ENCODE measurements around the gene AKT3. TPM values are rescaled to one million over a fixed set of nuclear protein-coding genes. Genes with fewer than 3 reads are reported as not detected.
A peak's percentile ranks its signal among the peaks of the same experiment; 100 is the strongest.

The AKT3 gene
- total RNA-seq, 2 donors from 2014 or later, result 38.1 to 41.8 TPM

- DNase-seq (ENCODE audit: low spot score) (no peak), ATAC-seq (no peak)
- Mint-ChIP-seq H3K9me3 (peaks cover 3% of the 10 kb centered on the region), H3K4me1 (ENCODE audit: low read depth in 2 of 2) (peaks cover 14 to 16% of the 10 kb centered on the region in 2 donors), H3K27ac (no peak overlapping the region), H3K4me3 (no peak overlapping the region), H3K27me3 (no peaks in the 10 kb centered on the region), H3K36me3 (peaks cover 11% of the 10 kb centered on the region)
Observed at GRCh38 chr1:243520831-243521230, 329.2 kb downstream of the AKT3 start.

DNA sequence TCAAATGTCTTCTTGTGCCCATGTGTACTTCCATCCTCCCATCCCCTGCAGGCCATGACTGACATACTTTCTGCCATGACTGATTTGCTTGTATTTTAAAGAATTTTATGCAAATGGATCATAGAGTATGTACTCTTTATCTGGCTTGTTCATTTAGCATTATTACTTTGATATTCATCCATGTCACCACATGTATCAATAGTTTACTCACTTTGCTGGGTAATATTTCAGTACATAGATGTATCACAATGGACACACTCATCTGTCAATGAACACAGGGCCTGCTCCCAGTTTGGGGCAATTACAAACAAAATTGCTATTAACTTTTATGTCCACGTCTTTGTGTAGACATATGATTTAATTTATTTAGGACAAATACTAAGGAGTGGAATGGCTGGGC, 335.1 kb downstream of the AKT3 start:
- no peak overlapping the region for H3K27ac Mint-ChIP-seq
- ATAC-seq, result no peak
- H3K9me3 Mint-ChIP-seq, result no peaks in the 10 kb centered on the region
- peaks cover 20% of the 10 kb centered on the region for H3K36me3 Mint-ChIP-seq
- H3K27me3 Mint-ChIP-seq, result no peaks in the 10 kb centered on the region
- H3K4me3 Mint-ChIP-seq, result no peak overlapping the region
- DNase-seq (ENCODE audit: low spot score), result no peak
- H3K4me1 Mint-ChIP-seq (ENCODE audit: low read depth in 2 of 2), result peaks cover 15 to 23% of the 10 kb centered on the region in 2 donors

GRCh38 chr1:243513726-243514491, 336.1 kb downstream of the AKT3 start:
- Mint-ChIP-seq H3K36me3 (peaks cover 20% of the 10 kb centered on the region), H3K4me1 (ENCODE audit: low read depth in 2 of 2) (peaks cover 23 to 30% of the 10 kb centered on the region in 2 donors), H3K9me3 (no peaks in the 10 kb centered on the region), H3K27ac (no peak overlapping the region), H3K27me3 (no peaks in the 10 kb centered on the region), H3K4me3 (no peak overlapping the region)
- DNase-seq (ENCODE audit: low spot score) (no peak), ATAC-seq (no peak)

DNA sequence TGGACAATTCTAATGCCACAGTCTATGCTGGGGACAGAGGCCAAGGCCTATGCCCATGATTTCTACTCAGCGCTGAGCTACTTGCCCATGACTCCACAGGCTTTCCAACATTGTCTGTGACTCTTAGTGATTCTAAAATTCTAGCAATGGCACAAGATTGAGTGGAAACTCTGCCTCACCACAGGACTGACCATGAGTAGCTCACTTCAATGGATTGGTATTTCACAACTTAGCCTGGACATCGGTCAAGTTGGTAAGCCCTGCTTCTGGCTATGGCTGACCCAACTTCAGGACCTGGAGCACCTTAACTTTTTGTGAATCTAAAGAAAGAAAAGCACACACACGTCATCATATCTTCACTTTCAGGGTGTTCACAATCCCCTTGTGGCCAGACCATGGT, 339.1 kb downstream of the AKT3 start:
- H3K27ac Mint-ChIP-seq, result peak overlapping the region in 1 of 2 donors; percentile 34
- no peaks in the 10 kb centered on the region for H3K27me3 Mint-ChIP-seq
- H3K4me1 Mint-ChIP-seq (ENCODE audit: low read depth in 2 of 2), result peaks cover 44 to 59% of the 10 kb centered on the region in 2 donors
- no peak for DNase-seq (ENCODE audit: low spot score)
- no peak overlapping the region for H3K4me3 Mint-ChIP-seq
- ATAC-seq, result no peak
- H3K36me3 Mint-ChIP-seq, result peaks cover 15% of the 10 kb centered on the region
- no peaks in the 10 kb centered on the region for H3K9me3 Mint-ChIP-seq

DNA sequence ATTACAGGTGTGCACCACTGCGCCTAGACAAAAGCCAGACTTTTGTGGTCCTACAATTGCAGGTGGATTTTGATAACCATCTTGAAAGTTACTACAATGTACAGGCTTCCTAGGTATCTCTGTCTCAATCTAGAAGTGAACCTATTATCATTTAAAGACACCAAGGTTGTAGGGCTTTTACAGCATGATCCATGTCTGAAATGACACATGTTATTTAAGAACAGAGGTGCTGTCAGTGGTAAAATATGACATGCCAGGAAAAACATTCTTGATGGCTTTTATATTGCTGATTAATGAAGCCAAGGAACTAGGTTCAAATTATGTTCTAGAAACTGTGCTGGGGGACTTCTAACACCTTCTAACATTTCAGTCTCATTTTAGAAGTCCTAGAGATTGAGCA, 341.1 kb downstream of the AKT3 start:
- no peak for ATAC-seq
- Mint-ChIP-seq H3K4me3 (peak overlapping the region; percentile 78), H3K27ac (peak overlapping the region; percentile 69 to 75), H3K36me3 (peaks cover 20% of the 10 kb centered on the region), H3K4me1 (ENCODE audit: low read depth in 2 of 2) (peaks cover 44 to 52% of the 10 kb centered on the region in 2 donors), H3K9me3 (no peaks in the 10 kb centered on the region), H3K27me3 (no peaks in the 10 kb centered on the region)
- DNase-seq (ENCODE audit: low spot score), result no peak

DNA sequence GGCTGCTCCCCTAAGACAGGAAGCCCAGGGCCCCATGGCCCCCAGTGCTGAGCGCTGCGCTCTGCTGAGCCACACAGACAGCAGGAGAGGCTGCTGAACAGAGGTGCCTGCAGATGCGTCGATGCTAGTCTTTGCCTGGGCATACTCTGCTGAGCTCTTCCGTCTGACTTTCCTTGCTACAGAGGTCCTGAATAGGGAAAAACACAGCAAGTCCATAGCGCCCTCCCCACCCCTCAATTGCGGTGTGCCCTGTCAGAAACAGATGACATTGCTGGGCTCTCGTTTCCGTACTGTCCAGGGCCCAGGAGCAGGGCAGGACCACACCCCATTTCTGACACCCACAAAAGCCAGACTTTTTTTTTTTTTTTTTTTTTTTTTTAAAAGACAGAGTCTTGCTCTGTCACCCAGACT, 341.7 kb downstream of the AKT3 start:
- peak overlapping the region; percentile 69 to 75 for H3K27ac Mint-ChIP-seq

GRCh38 chr1:243507672-243508302, 342.3 kb downstream of the AKT3 start:
- H3K4me1 Mint-ChIP-seq (ENCODE audit: low read depth in 2 of 2), result peaks cover 40 to 52% of the 10 kb centered on the region in 2 donors
- peaks cover 20% of the 10 kb centered on the region for H3K36me3 Mint-ChIP-seq
- peak overlapping the region; percentile 69 to 78 for H3K27ac Mint-ChIP-seq
- DNase-seq (ENCODE audit: low spot score), result no peak
- H3K9me3 Mint-ChIP-seq, result no peaks in the 10 kb centered on the region
- H3K4me3 Mint-ChIP-seq, result peak overlapping the region; percentile 78
- no peaks in the 10 kb centered on the region for H3K27me3 Mint-ChIP-seq
- peak; percentile 2 to 16 for ATAC-seq

More for the DNA sequence above, 341.7 kb downstream of the AKT3 start:
- peak; percentile 70 for DNase-seq (ENCODE audit: low spot score)
- no peaks in the 10 kb centered on the region for H3K27me3 Mint-ChIP-seq
- H3K9me3 Mint-ChIP-seq, result no peaks in the 10 kb centered on the region
- peaks cover 20% of the 10 kb centered on the region for H3K36me3 Mint-ChIP-seq
- H3K4me1 Mint-ChIP-seq (ENCODE audit: low read depth in 2 of 2), result peaks cover 44 to 52% of the 10 kb centered on the region in 2 donors
- peak overlapping the region; percentile 78 for H3K4me3 Mint-ChIP-seq
- peak; percentile 87 to 93 for ATAC-seq

DNA sequence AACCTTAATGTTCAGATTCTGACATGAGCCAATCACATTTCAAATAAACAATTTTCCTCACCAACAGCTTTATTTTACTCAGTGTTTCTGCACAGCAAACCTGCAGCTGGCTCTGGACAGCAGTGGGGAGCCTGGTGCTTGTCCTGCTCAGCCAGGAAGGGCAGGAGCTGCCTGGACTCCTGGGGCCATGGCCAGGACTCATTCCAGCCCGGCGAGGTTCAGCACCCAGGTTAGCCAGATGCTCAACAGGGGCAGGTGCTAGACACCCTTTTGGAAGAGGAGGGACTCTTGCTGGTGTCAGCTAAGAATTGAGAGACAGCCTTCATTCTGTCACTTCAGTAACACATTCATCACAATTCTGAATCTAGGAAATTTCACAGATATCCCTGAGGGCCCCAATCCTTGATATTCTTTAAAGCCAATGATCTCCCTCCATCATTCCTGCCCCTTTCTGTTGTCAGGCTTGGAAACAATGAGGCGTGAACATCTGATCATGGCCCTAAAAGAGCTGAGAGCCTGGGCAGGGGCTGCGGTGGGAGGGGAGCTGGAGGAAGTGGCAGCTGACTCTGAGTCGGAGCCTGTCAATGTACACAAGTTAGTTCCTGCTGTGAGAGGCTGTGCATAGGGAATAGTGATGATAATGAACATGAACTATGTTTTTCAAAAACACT, 342.9 kb downstream of the AKT3 start:
- H3K27ac Mint-ChIP-seq, result peak overlapping the region; percentile 69 to 78
- H3K4me1 Mint-ChIP-seq (ENCODE audit: low read depth in 2 of 2), result peaks cover 39 to 45% of the 10 kb centered on the region in 2 donors

DNA sequence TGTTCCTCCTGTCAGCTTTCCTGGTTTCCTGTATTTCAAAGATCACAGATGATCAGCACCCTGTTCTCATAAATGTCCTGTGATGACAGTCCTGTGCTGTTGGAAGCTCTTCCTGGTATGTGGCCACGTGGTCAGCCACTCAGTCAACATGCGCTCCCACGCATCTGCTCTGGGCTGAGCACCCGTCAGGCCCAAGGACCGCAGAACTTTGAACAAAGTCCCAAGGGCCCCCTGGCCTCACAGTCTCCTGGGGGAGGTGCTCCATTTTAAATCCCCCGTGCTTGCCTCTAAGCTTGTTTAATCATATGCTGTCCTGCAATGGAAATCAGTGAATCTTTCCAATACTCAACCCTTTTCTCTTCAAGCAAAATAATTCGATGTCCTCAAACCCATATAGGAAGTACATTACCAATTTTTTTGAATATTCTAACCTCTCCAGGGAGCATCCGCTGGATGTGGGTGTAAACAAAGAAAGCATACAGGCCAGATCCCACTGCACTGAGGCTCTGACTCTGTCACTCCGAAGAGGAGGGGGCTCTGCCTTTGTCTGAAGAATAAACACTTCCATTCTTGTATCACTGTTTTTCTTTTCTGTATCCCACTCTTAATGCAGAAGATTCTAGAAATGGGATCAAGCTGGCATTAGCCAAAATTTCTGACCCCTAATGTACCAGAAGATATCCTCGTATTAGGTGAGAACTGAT, 343.9 kb downstream of the AKT3 start:
- H3K9me3 Mint-ChIP-seq, result no peaks in the 10 kb centered on the region
- H3K36me3 Mint-ChIP-seq, result peaks cover 13% of the 10 kb centered on the region
- DNase-seq (ENCODE audit: low spot score) (no peak), ATAC-seq (peak in 1 of 2 donors; percentile 54)
- no peaks in the 10 kb centered on the region for H3K27me3 Mint-ChIP-seq
- H3K4me1 Mint-ChIP-seq (ENCODE audit: low read depth in 2 of 2), result peaks cover 39 to 45% of the 10 kb centered on the region in 2 donors
- H3K4me3 Mint-ChIP-seq, result peak overlapping the region; percentile 11
- peak overlapping the region; percentile 43 to 78 for H3K27ac Mint-ChIP-seq

More for the DNA sequence above, 342.9 kb downstream of the AKT3 start:
- Mint-ChIP-seq H3K36me3 (peaks cover 20% of the 10 kb centered on the region), H3K9me3 (no peaks in the 10 kb centered on the region), H3K4me3 (peak overlapping the region; percentile 78), H3K27me3 (no peaks in the 10 kb centered on the region)
- DNase-seq (ENCODE audit: low spot score) (no peak), ATAC-seq (no peak)

DNA sequence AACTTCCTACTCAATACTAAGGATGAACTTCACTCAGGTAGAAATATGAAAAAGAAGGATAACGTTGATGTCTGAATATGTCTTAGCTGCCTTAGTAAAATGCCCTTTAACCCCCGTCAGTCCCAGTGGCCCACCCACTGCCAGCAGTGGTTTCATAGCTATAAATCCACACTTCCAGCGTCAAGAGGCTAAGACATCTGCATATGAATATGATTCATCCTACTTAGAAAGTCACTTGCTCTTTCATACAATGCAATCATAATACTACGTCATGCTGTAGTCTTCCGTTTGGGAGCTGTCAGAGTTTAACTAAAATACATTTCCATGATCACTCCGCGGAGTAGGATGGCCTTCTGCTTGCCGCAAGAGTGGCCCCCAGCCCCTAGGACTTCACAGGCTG, 346.9 kb downstream of the AKT3 start:
- Mint-ChIP-seq H3K36me3 (peaks cover 5% of the 10 kb centered on the region), H3K4me3 (no peak overlapping the region), H3K27ac (no peak overlapping the region), H3K4me1 (ENCODE audit: low read depth in 2 of 2) (peaks cover 21 to 24% of the 10 kb centered on the region in 2 donors), H3K9me3 (no peaks in the 10 kb centered on the region), H3K27me3 (no peaks in the 10 kb centered on the region)
- ATAC-seq (no peak), DNase-seq (ENCODE audit: low spot score) (no peak)

- no peak for ATAC-seq
- Mint-ChIP-seq H3K4me3 (no peak overlapping the region), H3K27me3 (no peaks in the 10 kb centered on the region), H3K9me3 (no peaks in the 10 kb centered on the region), H3K27ac (peak overlapping the region in 1 of 2 donors; percentile 57), H3K36me3 (peaks cover 5% of the 10 kb centered on the region), H3K4me1 (ENCODE audit: low read depth in 2 of 2) (peaks cover 4 to 18% of the 10 kb centered on the region in 2 donors)
- no peak for DNase-seq (ENCODE audit: low spot score)
Observed at GRCh38 chr1:243501002-243501401, 349.0 kb downstream of the AKT3 start.

DNA sequence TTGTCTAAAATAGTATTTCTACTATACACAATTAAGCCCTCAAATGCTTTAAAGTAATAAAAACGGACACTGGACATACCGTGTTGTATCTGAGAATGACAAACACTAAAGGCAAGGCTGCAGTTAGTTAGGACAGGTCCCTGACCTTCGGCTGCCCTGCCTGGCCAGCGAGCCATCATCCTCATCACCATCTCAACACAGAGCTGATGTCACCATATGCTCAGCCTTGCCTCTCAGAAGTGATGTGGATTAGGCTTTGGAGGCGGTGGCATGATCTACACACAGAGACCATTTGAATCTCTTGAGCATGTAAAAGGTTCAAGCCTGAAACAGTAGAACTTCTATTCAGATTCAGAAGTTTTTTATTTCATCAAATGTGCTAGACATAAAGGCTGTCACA, 349.5 kb downstream of the AKT3 start:
- ATAC-seq, result no peak
- DNase-seq (ENCODE audit: low spot score), result no peak
- H3K27me3 Mint-ChIP-seq, result no peaks in the 10 kb centered on the region
- H3K27ac Mint-ChIP-seq, result no peak overlapping the region
- no peaks in the 10 kb centered on the region for H3K9me3 Mint-ChIP-seq
- no peak overlapping the region for H3K4me3 Mint-ChIP-seq
- H3K4me1 Mint-ChIP-seq (ENCODE audit: low read depth in 2 of 2), result peaks cover 6 to 19% of the 10 kb centered on the region in 2 donors
- H3K36me3 Mint-ChIP-seq, result peaks cover 5% of the 10 kb centered on the region

DNA sequence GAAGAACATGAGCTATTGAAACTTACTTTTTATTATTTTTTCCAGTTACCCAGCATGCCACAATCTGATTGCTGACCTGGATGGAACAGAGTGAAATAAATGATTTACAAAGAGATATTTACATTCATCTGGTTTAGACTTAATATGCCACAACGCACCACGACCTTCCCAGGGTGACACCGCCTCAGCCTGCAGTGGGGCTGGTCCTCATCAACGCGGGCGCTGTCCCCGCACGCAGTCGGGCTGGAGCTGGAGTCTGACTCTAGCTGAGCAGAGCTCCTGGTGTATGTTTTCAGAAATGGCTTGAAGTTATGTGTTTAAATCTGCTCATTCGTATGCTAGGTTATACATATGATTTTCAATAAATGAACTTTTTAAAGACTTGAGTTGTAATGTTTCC, 350.3 kb downstream of the AKT3 start:
- no peak for ATAC-seq
- H3K27me3 Mint-ChIP-seq, result no peaks in the 10 kb centered on the region
- H3K9me3 Mint-ChIP-seq, result no peaks in the 10 kb centered on the region
- H3K4me1 Mint-ChIP-seq (ENCODE audit: low read depth in 2 of 2), result peaks cover 6 to 19% of the 10 kb centered on the region in 2 donors
- no peak overlapping the region for H3K4me3 Mint-ChIP-seq
- H3K27ac Mint-ChIP-seq, result no peak overlapping the region
- DNase-seq (ENCODE audit: low spot score), result no peak
- H3K36me3 Mint-ChIP-seq, result peaks cover 1% of the 10 kb centered on the region

All from natural killer cell treated with Interleukin-12 subunit alpha and Interleukin-12 subunit beta and Interleukin-15 and Interleukin-18, amount 100 ng/mL, for 72 hours (primary cell).